Retinal pigment epithelial cell (primary cell): ENCODE measurements around the gene EFNA3.
A peak's percentile ranks its signal among the peaks of the same experiment; 100 is the strongest.

ENCODE experiments used
- DNase-seq: peaks from one replicate; pipeline ENCODE4 v3.0.0-alpha.2; 2010; ENCODE audit warnings: low read depth
- H3K4me3 ChIP-seq: 2 replicates; pipeline ENCODE4 v1.5.1; 2011; ENCODE audit warnings: mild to moderate bottlenecking, low read length, control low read depth, moderate library complexity
- TF ChIP-seq, protein P1 (sequence below): conservative IDR thresholded peaks from 2 replicates; pipeline ENCODE4 v1.5.1; 2011; ENCODE audit warnings: low read depth, low read length, control low read depth, inconsistent platforms

Gene EFNA3

DNA sequence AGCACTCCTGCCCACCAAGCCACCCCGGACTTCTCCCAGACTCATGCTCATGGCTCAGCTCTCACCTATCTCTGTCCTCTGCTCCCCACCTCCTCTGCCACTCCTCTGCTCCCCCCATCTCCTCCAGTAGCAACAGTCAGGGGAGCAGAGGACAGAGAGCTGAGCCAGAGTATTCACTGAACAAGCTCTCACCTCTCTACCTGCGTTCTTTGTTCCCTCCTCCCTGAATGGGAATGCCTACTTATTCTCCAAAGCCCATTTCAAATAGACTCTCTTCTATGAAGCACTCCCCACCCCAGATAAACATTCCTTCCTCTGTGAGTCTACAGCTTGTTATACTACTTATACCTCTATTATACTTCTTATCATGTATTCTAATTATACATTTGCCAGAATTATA, 42.6 kb downstream of the EFNA3 start:
- H3K4me3 ChIP-seq, result no peak overlapping the region
- DNase-seq, result no peak
- TF ChIP-seq, protein P1, sequence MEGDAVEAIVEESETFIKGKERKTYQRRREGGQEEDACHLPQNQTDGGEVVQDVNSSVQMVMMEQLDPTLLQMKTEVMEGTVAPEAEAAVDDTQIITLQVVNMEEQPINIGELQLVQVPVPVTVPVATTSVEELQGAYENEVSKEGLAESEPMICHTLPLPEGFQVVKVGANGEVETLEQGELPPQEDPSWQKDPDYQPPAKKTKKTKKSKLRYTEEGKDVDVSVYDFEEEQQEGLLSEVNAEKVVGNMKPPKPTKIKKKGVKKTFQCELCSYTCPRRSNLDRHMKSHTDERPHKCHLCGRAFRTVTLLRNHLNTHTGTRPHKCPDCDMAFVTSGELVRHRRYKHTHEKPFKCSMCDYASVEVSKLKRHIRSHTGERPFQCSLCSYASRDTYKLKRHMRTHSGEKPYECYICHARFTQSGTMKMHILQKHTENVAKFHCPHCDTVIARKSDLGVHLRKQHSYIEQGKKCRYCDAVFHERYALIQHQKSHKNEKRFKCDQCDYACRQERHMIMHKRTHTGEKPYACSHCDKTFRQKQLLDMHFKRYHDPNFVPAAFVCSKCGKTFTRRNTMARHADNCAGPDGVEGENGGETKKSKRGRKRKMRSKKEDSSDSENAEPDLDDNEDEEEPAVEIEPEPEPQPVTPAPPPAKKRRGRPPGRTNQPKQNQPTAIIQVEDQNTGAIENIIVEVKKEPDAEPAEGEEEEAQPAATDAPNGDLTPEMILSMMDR, result no peak

DNA sequence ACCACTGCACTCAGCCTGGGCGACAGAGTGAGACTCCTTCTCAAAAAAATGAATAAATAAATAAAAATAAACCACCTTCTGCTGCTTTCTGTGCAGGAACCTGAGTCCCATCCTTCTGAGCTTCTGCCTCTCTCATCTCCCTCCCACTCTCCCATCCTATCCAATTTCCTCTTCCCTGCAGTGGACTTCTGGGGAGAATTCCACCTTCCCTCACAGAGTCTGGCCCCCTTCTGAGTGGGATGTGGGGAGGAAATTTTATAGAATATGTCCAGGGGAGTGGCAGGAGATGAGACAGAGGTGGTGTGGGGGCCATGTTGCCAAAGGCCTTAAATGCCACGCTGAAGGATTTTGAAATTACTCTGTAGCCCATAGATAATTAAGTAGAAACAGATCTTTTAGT, 43.7 kb downstream of the EFNA3 start:
- TF ChIP-seq, protein P1, result no peak
- DNase-seq, result no peak
- no peak overlapping the region for H3K4me3 ChIP-seq

DNA sequence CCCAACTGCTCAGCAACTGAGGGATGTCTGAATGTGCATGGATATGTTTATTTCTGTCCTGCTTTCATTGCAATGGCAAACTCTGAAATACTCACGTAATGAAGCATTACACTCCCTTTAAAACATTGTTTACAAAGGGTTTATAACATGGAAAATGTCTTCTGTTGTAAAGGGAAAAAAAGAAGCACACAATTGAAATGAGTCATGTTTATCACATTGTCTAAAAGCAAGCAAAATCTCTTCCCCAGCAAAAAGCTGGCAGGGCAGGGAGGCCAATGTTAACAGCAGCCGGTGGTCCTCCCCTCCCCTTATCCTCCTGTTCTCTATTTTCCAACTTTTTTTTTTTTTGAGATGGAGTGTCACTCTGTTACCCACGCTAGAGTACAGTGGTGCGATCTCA, 45.2 kb downstream of the EFNA3 start:
- TF ChIP-seq, protein P1, result no peak
- no peak overlapping the region for H3K4me3 ChIP-seq
- DNase-seq, result no peak

DNA sequence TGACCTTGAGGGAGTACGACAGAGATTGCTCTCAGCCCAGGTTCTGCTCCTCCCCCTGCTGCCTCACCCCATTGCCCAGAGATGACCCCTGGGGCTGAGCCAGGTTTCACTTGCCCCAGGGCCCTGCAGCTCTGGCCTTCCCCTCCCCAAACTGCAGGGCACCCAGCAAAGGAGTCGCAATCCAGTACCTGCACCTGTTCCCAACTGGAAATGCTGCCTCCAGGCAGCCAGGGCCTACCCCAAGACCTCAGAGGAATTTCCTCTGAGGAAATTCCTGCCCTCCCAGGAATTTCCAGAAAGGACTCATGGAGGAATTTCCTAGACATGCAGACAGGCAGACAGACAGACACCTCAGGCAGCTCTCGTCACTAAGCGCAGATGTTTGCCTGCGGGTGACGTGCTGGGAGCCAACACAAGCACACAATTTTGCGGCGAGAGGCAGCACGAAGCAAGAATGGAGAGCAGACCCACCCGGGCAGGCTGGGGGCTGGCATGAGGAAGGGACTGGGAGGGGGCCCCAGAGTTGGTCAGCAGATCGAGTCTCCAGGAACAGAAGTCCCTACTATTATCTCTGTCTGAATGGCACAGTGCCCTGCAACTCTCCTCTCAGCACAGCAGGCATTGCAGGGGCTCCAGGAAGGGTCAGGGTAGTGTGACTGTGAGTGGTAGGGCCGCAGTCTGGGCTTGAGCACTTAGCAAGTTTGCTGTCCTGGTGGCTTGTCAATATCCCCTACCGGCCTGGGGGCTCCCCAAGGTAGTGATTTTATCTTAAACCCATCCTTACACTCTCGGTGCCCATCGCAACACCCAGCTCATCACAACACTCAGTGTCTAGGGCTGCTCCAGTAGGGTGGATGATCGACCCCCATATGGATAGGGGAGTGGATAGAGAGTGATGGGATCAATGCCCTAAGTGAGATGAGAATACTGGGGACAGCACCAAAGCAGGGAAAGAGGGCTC, 46.1 kb downstream of the EFNA3 start:
- H3K4me3 ChIP-seq, result no peak overlapping the region
- DNase-seq, result no peak
- TF ChIP-seq, protein P1, result no peak

DNA sequence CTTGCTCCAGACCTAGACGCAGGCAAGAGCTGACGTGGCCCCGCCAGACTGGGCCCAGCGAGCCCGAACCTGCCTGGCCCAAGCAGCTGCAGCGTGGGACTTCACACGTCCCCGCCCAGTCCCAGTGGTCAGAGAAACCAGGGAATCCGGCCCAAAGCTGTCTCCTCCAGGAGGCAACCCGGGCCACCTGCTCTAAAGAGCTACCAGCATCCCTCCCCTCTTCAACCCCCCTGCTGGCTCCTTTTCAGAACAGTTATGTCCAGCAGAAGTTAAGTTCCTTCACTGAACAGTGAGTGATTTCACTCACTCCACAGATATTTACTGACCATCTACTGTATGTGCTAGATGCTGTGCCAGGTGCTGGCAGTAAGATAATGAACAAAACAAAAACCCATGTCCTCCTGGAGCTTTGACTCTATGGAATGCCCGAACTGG, 46.9 kb downstream of the EFNA3 start:
- TF ChIP-seq, protein P1, result no peak
- no peak for DNase-seq
- H3K4me3 ChIP-seq, result no peak overlapping the region

DNA sequence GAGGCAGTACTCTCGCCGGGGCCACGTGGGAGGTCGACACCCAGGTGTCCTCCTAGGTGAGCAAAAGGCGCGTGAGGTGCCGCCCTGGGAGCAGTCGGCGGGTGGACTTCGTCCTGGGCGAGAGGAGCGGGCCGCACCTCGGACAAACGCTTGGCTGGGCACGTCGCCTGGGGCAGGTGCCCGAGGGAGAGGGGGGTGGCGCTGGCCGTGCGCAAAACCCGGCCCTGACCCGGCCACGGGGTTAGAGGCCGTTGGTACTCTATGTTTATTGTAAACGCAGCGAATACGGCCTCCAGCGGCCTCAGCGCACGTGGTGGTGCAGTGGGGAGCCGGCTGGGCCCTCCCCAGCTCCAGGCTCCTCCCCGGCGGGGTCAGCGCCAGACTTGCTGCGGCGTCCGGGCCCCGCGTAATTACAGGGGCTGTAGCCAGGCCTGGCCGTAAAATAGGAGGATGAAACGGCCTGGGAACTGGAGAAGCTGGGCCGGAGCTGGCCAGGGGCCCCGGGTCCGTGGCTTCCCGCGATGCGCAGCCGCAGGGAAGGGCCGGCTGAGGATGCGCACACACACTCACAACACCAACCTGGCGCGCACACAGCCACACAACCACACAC, 47.4 kb downstream of the EFNA3 start:
- TF ChIP-seq, protein P1, result no peak
- no peak for DNase-seq
- H3K4me3 ChIP-seq, result peak overlapping the region; percentile 46
